Hematopoietic multipotent progenitor cell treated with erythropoietin and hydrocortisone succinate and interleukin-3 and kit ligand, for 8 days (in vitro differentiated cells): ENCODE results near the gene APOBEC3F.
"Not testable (repeated sequence)": the region's sequence is repeated elsewhere in the genome, so short reads cannot be mapped to it uniquely, and the experiment has no call there.

Experiments used
- DNase-seq: peaks from one replicate; pipeline ENCODE4 v3.0.0-alpha.2; 2015

The APOBEC3F gene

DNA sequence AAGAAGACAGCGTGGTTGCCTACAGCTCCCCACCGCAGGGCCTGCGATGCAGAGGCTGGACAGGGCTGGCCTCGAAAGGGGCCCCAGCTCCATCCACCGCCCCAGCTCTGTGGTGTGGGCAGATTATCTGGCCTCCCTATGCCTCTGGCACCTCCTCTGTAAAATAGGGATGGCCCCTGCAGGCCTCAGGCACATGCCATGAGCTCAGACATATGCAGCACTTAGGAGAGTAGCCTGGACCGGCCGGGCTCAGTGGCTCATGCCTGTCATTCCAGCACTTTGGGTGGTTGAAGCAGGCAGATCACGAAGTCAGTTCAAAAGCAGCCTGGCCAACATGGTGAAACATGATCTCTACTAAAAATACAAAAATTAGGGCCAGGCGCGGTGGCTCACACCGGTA is 12.4 kb upstream of the APOBEC3F start:
- DNase-seq, result no peak

DNA sequence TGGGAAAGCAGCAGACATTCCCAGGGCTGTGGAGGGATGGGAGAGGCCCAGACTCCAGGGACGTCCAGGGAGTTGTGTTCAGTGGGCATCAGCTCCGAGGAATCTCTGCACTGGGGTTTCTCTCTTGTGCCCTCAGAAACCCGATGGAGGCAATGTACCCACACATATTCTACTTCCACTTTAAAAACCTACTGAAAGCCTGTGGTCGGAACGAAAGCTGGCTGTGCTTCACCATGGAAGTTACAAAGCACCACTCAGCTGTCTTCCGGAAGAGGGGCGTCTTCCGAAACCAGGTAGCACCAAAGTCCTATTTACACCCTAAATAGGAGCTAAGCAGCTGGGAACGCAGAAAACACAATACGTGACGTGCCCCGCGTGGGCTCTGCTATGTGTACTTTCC is 11.4 kb upstream of the APOBEC3F start:
- no peak for DNase-seq

DNA sequence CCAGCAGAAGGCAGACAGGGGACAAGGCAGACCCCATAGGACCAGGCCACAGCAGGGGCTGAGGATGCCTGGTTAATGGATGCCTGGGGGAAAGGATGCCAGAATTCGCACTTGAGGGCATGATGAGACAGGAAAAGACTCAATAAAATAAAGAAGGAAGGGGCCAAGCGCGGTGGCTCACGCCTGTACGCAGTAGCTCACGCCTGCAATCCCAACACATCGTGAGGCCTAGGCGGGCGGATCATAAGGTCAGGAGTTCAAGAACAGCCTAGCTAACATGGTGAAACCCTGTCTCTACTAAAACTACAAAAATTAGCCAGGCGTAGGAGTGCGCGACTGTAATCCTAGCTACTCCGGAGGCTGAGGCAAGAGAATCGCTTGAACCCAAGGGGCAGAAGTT is 10.0 kb upstream of the APOBEC3F start:
- no peak for DNase-seq

DNA sequence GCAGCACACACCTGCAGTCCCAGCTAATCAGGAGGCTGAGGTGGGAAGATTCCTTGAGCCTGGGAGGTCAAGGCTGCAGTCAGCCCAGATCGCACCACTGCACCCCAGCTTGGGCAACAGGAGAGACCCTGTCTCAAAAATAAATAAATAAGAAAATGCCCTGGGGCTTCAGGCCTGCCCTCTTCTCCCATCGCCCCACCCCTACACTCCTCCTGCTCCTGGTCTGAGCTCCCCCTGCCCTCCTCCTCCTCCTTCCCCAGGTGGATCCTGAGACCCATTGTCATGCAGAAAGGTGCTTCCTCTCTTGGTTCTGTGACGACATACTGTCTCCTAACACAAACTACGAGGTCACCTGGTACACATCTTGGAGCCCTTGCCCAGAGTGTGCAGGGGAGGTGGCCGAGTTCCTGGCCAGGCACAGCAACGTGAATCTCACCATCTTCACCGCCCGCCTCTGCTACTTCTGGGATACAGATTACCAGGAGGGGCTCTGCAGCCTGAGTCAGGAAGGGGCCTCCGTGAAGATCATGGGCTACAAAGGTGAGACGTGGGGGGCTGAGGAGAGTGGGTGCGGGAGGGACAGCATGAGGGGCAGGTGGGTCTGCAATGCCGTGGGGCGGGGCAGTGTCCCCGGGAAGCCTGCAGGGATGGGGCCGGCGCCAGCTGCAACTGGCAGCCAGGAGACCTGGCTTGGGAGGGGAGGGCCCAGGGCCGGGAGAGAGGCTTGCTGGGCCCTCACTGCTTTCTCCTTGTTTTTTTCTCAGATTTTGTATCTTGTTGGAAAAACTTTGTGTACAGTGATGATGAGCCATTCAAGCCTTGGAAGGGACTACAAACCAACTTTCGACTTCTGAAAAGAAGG is 9.0 kb upstream of the APOBEC3F start:
- DNase-seq, result not testable (repeated sequence)

DNA sequence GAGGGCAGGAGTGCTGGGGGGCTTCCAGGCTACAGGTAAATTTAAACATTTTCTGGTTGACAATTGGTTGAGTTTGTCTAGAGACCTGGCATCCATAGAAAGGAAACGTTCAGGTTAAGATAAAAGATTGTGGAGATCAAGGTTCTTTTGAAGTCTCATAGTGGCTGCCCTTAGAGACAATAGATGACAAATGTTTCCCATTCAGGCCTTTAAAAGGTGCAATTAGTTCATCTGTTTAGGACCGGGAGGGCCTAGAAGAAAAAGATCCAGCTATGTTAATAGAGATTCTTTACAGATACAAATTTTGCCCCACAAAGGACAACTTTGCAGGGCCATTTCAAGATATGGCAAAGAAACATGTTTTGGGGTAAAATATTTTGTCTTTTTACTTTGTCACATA is 3.6 kb upstream of the APOBEC3F start:
- not testable (repeated sequence) for DNase-seq

DNA sequence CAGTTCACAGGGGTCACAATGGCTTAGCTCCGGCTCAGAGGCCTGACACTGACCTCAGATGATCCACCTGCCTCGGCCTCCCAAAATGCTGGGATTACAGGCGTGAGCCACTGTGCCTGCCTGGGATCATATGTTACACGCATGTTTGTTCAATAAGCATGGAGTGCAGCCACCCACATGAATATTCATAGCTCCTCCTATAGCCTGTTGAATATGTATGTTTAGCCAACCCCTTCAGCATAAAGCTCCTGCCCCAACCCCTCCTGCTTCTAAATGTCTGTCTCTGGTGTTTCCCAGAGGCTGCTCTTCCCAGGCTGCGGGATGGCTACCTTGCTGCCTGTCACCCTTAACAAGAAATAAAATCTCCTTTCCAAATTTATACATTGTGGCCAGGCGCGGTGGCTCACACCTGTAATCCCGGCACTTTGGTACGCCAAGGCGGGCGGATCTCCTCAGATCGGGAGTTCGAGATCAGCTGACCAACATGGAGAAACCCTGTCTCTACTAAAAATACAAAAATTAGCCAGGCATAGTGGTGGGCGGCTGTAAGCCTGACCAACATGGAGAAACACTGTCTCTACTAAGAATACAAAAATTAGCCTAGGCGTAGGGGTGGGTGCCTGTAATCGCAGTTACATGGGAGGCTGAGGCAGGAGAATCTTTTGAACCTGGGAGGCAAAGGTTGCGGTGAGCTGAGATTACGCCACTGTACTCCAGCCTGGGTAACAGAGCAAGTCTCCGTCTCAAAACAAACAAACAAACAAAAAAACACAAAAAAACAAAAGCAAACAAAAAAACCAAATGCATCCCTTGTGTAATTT is 1.1 kb upstream of the APOBEC3F start:
- no peak for DNase-seq

DNA sequence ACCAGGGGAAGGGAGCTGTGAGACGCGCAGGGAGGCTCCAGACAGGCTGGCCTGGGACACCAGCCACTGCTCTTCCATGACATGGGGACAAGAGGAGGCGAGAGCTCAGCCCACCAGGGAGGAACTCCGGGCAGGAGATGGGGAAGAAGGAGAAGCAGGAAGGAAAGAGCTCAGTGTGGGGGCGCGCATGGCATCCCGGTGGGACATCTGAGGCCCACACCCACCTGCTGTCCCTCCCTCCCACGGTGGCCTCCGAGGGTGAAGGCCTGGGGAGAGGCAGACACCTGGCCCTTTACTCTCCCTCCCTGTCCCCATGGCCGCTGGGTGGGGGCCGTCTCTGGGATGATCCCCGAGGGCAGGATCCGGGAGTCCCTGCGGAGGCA is 518 bp upstream of the APOBEC3F start:
- DNase-seq, result not testable (repeated sequence)

DNA sequence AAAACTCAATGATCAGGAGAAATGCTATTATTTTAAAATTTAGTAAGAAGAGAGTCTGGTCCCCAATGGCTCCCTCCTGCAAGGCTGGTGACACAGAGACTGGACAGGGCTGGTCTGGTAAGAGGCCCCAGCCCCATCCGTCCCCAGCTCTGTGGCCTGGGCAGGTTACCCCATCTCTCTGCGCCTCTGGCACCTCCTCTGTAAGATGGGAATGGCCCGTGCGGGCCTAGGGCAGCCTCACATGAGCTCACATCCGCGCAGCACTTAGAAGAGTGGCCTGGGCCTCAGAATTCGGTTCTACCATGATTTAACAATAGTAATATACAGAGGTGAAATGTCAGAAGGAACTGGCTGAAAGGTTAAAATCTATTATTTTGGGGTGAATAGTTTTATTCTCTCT is 1.2 kb downstream of the APOBEC3F start:
- DNase-seq, result no peak

DNA sequence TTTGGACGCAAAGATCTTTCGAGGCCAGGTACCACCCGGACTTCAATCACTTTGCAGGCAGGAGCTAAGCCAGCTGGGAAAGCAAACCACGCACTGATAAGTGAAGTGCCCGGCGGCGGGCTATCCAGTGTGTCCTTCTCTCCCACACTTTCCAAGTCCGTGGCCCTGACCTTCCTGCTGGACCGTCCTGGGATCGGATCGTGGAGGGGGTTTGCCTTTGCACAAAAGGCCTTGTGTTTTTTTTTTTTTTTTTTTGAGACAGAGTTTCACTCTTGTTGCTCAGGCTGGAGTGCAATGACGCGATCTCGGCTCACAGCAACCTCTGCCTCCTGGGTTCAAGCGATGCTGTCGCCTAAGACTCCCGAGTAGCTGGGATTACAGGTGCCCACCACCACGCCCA is 2.4 kb downstream of the APOBEC3F start:
- DNase-seq, result not testable (repeated sequence)

DNA sequence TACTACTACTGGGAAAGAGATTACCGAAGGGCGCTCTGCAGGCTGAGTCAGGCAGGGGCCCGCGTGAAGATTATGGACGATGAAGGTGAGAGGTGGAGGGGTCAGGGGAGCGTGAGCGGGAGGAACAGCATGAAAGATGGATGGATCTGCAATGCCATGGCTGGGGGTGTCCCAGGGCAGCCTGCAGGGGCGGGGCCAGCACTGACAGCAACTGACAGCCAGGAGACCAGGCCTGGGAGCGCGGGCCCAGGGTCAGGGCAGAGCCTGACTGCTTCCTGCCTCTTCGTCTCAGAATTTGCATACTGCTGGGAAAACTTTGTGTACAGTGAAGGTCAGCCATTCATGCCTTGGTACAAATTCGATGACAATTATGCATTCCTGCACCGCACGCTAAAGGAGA is 4.5 kb downstream of the APOBEC3F start:
- not testable (repeated sequence) for DNase-seq

DNA sequence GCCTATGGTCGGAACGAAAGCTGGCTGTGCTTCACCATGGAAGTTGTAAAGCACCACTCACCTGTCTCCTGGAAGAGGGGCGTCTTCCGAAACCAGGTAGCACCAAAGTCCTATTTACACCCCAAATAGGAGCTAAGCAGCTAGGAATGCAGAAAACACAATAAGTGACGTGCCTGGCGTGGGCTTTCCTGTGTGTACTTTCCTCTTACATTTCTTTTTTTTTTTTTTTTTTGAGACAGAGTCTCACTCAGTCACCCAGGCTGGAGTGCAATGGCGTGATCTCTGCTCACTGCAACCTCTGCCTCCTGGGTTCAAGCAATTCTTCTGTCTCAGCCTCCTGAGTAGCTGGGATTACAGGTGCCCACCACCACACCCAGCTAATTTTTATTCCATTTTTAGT is 8.8 kb downstream of the APOBEC3F start:
- not testable (repeated sequence) for DNase-seq

DNA sequence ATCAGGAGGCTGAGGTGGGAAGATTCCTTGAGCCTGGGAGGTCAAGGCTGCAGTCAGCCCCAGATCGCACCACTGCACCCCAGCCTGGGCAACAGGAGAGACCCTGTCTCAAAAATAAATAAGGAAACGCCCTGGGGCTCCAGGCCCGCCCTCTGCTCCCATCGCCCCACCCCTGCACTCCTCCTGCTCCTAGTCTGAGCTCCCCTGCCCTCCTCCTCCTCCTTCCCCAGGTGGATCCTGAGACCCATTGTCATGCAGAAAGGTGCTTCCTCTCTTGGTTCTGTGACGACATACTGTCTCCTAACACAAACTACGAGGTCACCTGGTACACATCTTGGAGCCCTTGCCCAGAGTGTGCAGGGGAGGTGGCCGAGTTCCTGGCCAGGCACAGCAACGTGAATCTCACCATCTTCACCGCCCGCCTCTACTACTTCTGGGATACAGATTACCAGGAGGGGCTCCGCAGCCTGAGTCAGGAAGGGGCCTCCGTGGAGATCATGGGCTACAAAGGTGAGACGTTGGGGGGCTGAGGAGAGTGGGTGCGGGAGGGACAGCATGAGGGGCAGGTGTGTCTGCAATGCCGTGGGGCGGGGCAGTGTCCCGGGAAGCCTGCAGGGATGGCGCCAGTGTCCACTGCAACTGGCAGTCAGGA is 11.3 kb downstream of the APOBEC3F start:
- not testable (repeated sequence) for DNase-seq

DNA sequence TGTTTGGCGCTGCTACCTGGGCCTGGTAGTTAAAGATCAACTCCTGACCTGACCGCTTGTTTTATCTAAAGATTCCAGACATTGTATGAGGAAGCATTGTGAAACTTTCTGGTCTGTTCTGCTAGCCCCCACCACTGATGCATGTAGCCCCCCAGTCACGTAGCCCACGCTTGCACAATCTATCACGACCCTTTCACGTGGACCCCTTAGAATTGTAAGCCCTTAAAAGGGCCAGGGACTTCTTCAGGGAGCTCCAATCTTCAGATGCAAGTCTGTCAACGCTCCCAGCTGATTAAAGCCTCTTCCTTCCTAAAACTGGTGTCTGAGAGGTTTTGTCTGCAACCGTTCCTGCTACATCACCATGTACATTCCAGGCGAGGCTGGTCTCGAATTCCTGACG is 15.0 kb downstream of the APOBEC3F start:
- no peak for DNase-seq

DNA sequence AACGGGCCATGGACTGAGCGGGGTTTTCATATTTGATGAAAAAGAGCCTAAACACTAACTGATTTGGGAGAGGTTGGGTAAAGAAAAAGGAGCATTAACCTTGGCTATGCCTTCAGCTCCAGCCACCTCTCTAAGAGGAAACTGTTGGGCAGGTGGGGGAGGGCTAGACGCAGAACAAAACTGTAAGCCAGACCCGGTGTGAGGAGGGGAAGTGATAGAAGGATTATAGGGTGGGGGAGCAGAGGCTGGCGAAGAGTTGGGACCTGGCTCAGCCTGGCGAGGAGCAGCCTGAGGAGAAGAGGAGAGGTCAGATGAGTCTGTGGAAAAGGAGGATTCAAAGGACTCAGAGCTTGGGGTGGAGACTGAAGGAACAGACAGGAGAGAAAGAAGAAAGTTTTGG is 20.6 kb downstream of the APOBEC3F start:
- not testable (repeated sequence) for DNase-seq

DNA sequence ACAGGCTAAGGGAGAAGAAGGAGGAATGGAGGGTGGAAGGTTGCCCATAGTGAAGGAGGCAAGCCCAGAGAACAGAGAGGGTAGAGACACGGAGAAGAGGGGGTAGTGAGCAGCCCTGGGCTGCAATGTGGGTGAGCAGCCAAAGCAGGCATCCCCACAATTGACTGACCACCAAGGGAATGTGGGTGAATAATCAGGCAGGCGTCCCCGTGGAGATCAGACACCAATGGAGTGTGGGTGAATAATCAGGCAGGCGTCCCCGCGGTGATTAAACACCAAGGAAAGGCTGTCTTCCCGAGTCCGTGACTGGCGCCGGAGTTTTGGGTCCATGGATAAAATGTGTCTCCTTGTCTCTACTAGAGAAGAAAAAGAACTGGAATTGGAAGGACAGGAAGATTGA is 21.3 kb downstream of the APOBEC3F start:
- DNase-seq, result not testable (repeated sequence)

DNA sequence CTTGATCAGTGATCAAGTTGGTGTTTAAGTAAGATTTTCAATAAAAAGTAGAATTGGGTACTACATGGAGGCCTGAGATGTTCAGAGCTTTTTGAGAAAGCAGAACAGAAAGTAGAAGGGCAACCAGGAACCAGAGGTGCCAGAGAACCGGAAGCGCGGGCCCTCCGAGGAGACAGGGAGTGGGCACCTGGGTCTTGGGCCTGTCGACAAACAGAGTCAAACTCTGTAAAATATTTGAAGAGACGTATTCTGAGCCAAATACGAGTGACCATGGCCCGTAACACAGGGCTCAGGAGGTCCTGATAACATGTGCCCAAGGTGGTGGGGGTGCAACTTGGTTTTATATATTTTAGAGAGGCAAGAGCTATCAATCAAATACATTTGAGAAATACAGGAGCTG is 23.2 kb downstream of the APOBEC3F start:
- DNase-seq, result not testable (repeated sequence)

DNA sequence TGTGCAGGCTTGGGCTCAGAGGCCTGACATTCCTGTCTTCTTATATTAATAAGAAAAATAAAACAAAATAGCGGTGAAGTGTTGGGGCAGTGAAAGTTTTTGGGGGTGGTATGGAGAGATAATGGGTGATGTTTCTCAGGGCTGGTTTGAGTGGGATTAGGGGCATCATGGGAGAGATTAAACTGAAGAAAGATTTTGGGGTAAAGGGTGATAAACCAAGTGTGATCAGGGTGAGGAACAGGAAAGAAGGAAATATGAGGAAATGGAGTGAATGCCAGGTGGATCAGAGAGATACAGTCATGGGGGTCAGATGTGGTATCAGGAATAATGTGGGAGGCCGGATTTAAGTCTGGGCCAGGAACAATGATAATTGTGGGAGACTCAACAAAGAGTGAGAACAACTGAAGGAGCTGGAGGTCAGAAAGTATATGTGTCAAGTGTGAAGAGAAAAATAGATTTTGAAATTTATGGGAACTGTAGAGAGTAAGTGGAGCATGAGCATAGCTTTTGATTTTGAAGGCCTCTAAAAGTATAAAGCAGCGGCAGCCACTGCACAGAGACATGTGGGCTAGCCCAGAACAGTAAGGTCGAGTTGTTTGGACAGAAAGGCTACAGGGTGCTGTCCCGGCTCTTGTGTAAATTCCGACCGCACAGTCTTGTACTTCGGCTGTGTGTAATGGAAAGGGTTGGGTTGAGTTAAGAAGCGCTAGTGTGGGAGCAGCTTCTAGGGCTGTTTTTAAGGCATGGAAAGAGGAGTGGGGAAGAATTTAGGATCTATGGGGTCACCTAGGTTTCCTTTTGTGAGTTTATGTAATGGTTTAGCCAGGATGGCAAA is 26.0 kb downstream of the APOBEC3F start:
- not testable (repeated sequence) for DNase-seq

DNA sequence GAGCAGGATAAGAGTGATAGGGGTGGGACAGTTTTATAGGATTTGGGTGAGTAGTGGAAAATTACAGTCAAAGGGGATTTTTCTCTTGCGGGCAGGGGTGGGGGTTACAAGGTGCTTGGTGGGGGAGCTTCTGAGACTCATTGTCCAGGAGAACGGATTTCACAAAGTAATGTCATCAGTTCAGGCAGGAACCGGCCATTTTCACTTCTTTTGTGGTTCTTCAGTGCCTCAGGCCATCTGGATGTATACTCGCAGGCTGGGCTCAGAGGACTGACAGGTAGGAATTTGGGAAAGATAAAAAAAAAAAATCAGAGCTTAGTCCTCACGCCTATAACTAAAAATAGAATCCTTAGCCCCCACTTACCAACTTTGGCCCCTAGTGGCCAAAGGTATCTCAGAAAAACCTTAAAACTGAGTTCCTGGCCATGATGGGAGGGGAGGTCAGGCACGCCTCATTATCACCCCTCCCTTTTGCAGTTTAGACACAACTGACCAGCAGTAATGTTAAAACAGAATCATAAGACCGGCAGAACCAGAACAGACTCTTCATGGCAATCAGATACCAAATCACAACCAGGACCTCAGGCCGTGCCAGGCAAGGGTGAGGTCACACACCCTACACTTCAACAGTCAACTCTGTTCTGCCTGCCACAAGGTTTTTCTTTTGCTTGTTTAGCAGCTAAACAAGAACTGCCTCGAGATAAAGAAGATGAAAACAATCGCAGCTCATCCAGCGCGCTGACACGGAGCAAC is 27.5 kb downstream of the APOBEC3F start:
- no peak for DNase-seq

DNA sequence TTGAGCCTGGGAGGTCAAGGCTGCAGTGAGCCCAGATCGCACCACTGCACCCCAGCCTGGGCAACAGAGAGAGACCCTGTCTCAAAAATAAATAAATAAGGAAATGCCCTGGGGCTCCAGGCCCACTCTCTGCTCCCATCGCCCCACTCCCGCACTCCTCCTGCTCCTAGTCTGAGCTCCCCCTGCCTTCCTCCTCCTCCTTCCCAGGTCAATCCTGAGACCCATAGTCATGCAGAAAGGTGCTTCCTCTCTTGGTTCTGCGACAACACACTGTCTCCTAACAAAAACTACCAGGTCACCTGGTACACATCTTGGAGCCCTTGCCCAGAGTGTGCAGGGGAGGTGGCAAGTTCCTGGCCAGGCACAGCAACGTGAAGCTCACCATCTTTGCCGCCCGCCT is 29.5 kb downstream of the APOBEC3F start:
- no peak for DNase-seq

DNA sequence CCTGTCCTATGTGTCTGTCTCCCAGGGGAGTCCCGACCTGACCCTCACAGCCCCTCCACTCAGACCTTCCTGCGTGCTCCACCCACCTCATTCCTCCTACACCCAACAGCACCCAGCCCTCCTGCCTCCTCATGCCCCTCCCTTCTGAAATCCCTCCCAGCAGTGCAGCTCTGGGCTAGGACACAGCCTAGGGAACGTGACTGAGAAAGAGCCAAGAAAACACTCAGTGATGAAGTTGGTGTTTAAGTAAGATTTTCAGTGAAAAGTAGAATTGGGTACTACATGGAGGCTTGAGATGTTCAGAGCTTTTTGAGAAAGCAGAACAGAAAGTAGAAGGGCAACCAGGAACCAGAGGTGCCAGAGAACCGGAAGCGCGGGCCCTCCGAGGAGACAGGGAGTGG is 31.9 kb downstream of the APOBEC3F start:
- not testable (repeated sequence) for DNase-seq

DNA sequence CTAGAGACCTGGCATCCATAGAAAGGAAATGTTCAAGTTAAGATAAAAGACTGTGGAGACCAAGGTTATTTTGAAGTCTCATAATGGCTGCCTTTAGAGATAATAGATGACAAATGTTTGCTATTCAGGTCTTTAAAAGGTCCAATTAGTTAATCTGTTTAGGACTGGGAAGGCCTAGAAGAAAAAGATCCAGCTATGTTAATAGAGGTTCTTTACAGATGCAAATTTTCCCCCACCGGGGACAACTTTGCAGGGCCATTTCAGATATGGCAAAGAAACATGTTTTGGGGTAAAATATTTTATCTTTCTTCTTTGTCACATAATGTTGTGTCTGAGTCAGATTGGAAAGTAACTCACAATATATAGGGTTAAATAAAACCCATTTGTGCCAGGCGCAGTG is 33.3 kb downstream of the APOBEC3F start:
- no peak for DNase-seq
